Frontal cortex (tissue), 4 donors: ENCODE data around the gene UNC119B. TPM values are rescaled to one million over a fixed set of nuclear protein-coding genes. Genes with fewer than 3 reads are reported as not detected.

ENCODE experiments used
- DNase-seq, 2 donors: peaks; one replicate each; pipeline ENCODE4 v3.0.0; 2012; ENCODE audit warnings: low spot score in 2 of 2
- FAIRE-seq: peaks from 2 replicates; lab custom pipeline; 2012; peaks lifted over from hg19 to GRCh38; lab: Jason Lieb, UNC
- total RNA-seq: library from RNA; depleted of rRNA; stranded (reverse); fragments of >200 nt; gene quantifications from one replicate; pipeline ENCODE4 v1.2.3, GENCODE V29; 2014
- donor health status: control.
- donor health status: control.
- donor health status: control.

Gene UNC119B
- total RNA-seq, 1 donor from 2014 or later, result 11.0 TPM

- FAIRE-seq (peak; percentile 33), DNase-seq (peak; percentile 98 to 99)
Measured at GRCh38 chr12:120686690-120687577, 23.3 kb upstream of the UNC119B start, which contains the start of gene MLEC. MLEC (plus strand) TSS chr12:120687149; CDS start chr12:120687297, 148 bp downstream.

- no peak for FAIRE-seq
- DNase-seq, result no peak
Measured at GRCh38 chr12:120687578-120688289, 22.5 kb upstream of the UNC119B start.

DNA sequence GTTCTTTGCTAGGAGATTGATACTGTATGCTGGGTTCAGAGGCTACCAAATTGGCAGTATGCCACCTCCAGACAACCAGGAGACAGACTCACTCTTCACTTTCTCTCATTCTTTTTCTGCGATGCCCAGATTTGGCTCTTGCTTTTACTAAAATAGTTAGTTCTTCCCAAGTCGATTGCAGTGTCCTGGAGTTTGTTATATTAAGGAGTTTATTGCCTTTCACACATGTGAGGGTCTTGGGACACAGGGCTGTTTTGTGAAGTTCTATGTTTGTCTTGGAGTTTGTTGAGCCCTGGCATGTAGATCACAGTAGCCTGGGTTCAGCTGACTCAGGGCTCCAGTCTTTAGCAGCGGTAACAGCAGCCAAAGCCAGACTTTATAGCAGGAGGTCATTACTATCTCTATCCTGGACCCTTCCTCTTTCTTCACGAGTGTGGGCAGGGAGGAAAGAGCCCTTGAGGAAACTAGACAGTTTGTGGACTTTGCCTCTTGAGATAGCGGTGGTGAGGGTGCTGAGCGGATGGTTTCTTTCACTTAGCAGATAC, 21.7 kb upstream of the UNC119B start:
- no peak for DNase-seq
- no peak for FAIRE-seq

DNA sequence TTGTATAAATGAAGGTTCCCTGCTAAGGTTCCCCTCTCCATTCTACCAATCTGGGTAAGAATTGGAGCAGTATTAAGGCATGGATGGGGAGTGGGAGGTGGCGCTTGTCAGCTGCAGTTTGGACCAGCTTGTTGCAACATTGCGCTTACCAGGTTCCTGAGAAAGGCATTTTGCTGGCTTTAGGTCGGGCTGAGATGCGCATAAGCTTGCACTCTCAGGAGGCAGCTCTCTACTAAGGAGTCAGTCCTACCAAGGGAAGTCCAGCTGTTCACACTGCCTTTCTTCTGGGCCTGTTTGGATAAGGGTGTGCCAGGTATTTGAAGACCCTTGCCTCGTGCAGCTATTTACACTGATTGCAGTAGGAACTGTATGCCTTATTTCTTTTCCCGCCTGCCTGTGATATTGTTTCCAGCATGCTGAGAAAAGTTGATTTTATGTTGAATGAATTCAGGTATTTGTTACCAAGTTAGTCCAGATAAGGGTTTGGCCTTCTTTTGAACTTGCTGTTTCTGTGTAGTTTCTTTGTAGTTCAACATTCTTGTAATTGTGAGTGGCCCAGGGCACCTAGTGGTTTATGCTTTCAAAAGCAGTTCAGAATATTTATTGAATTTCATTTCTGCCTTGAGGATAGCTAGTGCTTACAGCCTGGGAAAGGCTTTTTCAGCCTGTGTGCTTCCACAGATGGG, 20.7 kb upstream of the UNC119B start:
- FAIRE-seq, result no peak
- no peak for DNase-seq

DNA sequence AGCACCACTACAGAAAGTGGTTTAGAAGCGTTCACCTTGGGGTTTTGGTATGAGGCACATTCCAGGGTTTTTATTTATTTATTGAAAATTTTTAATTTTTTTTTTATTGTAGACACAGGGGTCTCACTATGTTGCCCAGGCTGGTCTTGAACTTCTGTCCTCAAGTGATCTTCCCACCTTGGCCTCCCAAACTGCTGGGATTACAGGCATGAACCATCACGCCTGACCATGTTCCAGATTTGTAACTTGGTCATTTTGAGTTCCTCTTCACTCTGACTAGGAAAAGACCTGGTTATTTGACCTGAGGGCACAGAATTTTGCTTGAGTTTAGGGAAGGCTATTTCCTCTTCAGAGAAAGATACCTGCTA, 20.2 kb upstream of the UNC119B start:
- no peak for DNase-seq
- no peak for FAIRE-seq

DNA sequence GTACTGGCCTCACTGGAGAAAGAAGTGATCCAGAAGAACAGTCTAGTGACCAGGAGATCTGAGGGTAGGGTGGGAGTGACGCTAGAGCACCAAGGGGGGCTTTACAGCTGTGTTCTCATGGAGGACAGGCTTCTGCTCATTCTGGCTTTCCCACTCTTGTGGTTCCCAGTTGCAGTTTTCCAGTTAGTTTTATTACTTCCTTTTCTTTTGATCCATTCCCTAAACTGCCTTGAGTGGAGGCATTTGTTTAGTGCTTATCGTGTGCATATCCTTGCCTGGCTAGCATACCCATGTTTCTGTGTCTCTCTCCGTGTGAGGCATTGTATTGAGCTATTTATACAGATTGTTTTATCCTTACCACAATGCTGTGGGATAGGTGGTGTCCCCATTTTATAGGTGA, 19.3 kb upstream of the UNC119B start:
- no peak for FAIRE-seq
- DNase-seq, result no peak

GRCh38 chr12:120692524-120693033, 17.7 kb upstream of the UNC119B start:
- FAIRE-seq, result no peak
- no peak for DNase-seq

- FAIRE-seq, result no peak
- no peak for DNase-seq
Measured at GRCh38 chr12:120693848-120694247, 16.4 kb upstream of the UNC119B start.

- DNase-seq, result no peak
- FAIRE-seq, result no peak
Measured at GRCh38 chr12:120696626-120697025, 13.6 kb upstream of the UNC119B start.

- no peak for FAIRE-seq
- no peak for DNase-seq
Measured at GRCh38 chr12:120697344-120697743, 12.9 kb upstream of the UNC119B start.

DNA sequence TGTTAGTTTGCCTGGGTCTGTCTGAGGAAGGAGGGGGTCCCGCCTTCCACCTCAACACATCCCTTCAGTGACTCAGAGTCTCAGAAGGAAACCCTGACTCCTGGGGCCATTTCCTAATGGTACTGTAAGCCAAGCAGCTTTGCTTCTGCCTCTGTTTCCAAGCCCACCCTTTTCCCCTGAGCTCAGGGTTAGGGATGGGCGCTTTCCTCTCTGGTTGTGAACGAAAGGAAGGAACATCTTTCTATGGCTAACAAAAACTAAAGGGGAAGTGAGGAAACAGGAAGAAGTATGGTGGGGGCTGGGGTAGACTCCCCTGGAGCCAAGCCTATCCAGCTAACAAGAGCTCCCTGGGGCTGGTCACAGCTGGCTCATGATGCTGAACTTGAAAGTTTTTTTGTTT, 11.6 kb upstream of the UNC119B start:
- DNase-seq (no peak), FAIRE-seq (no peak)

DNA sequence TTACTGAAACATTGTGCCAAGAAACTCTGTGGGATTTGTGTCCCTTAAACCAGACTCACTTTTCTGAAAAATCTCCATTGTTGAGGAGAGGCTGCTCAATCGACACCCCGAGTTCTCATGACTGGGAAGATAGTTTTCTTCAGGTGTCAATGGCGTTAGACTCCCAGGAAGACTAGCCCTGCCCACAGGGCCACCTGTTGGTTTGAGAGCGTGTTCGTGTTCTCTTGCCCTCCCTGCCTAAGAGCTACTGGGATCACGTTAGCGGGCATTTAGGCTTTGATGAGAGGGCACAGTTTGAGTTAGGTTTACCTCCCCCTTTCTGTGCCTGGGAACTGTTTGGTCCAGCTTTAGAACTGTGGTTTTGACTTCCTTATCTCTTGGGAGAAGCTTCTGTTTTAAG, 10.7 kb upstream of the UNC119B start:
- DNase-seq (no peak), FAIRE-seq (no peak)

DNA sequence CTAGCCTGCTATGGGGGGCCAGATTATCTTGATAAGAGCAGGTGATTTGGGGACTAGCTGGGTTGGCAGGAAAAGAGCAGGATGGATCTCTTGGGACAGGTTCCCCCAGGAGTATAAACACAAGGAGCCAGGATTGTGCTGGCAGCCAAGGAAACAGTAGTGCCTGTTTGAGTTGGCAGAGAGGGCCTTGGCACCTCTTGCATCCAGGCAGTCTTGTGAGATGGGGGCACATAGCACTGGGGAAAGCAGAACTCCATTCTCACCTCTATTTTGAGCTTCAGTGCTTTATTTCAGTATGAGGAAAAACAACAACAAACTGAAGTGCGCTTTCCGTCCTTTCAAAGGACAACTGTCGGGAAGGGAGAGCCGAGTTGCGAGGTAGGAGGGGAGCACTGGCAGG, 9.4 kb upstream of the UNC119B start:
- FAIRE-seq (no peak), DNase-seq (no peak)

GRCh38 chr12:120702637-120703036, 7.6 kb upstream of the UNC119B start:
- DNase-seq, result no peak
- FAIRE-seq, result no peak

GRCh38 chr12:120703311-120703942, 6.8 kb upstream of the UNC119B start:
- FAIRE-seq, result no peak

GRCh38 chr12:120705618-120706017, 4.6 kb upstream of the UNC119B start:
- no peak for DNase-seq
- FAIRE-seq, result no peak

More at GRCh38 chr12:120703311-120703942, 6.8 kb upstream of the UNC119B start:
- no peak for DNase-seq

DNA sequence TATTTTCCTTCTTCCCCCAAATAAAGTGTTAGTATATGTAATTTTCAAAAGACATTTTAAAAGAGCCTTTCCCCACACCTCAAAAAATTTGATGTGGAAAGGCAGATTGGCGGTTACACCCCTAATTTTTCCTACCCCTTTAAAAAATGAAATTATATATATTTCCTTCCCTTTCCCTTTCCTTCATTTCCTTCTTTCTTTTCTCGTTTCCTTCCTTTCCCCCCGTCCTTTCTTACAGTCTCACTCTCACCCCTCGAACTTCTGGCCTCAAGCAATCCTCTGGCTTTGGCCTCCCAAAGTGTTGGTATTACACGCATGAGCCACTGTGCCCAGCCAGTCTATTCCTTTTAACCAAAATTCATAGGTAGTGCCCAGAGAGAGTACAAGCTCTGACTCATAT, 4.2 kb upstream of the UNC119B start:
- DNase-seq (no peak), FAIRE-seq (no peak)

DNA sequence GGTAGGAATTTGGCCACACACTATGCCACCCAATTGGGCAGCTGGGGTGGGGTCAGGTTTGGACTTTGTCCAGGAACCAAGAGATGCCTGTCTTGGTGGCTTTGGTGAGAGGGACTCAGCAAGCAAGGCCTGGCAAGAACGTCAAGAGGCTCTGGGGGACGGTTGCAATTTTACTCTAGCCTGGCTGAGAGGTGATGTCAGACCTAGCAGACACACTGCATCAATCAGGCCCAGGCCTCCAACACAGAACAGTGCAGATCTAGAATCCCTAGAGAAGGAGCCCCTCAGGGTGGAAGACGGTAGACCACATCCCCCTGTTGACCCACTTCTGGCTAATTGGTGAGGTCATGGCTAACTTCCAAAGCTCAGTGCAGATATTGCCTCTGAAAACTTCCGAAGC, 1.6 kb upstream of the UNC119B start:
- DNase-seq, result no peak
- no peak for FAIRE-seq

- peak in 1 of 2 donors; percentile 27 for DNase-seq
- no peak for FAIRE-seq
Measured at GRCh38 chr12:120710805-120711296, 593 bp downstream of the UNC119B start.
